Adrenal gland (tissue), 5 donors: Measurements from ENCODE around the gene CPM.

Source experiments
- POLR2A ChIP-seq, 2 donors: fragments of 450-650 bp; IDR thresholded peaks; one replicate each; pipeline ENCODE4 v1.6.1; 2017; ENCODE audit warnings: antibody characterized with exemption in 2 of 2, mild to moderate bottlenecking in 2 of 2, moderate library complexity in 1 of 2
- TF ChIP-seq, protein P1 (sequence below), 6 experiments: fragments of 450-650 bp in 4 of 6; fragments of 200-600 bp in 2 of 6; sonication (generic) in 1 of 6; IDR thresholded peaks; 1 replicate in 5 of 6; 2 replicates in 1 of 6; pipeline versions ENCODE4 v1.5.1 to v1.8.0; 2016 to 2021; ENCODE audit warnings: antibody characterized with exemption in 6 of 6, mild to moderate bottlenecking in 2 of 6, moderate library complexity in 1 of 6
- donor health status: DM: no; HTN: no; CAD: no.

DNA sequence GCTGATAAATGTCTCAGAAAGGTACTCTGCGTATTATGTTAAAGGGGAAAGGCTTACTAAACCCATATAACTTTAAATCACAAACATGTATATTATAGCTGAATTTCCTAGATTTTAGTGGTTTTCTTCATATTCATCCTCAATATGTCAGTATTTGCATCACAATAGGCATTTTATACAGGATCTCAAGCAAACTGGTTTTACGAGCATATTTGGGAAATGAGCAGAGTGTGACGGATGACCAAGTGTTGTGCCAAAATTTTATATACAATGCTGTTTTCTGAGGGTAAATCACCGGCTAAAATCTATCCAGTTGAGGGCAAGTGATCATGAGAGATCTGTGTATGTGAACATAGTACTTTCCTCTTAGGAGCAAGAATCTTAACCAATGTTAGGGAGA lies 8.4 kb downstream of the CPM start:
- TF ChIP-seq, protein P1, sequence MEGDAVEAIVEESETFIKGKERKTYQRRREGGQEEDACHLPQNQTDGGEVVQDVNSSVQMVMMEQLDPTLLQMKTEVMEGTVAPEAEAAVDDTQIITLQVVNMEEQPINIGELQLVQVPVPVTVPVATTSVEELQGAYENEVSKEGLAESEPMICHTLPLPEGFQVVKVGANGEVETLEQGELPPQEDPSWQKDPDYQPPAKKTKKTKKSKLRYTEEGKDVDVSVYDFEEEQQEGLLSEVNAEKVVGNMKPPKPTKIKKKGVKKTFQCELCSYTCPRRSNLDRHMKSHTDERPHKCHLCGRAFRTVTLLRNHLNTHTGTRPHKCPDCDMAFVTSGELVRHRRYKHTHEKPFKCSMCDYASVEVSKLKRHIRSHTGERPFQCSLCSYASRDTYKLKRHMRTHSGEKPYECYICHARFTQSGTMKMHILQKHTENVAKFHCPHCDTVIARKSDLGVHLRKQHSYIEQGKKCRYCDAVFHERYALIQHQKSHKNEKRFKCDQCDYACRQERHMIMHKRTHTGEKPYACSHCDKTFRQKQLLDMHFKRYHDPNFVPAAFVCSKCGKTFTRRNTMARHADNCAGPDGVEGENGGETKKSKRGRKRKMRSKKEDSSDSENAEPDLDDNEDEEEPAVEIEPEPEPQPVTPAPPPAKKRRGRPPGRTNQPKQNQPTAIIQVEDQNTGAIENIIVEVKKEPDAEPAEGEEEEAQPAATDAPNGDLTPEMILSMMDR (IDR thresholded peaks at IDR 0.05), result no peak
- TF ChIP-seq POLR2A (IDR thresholded peaks at IDR 0.05), result no peak
